NCI-H82 (cell line): ENCODE measurements around the gene RASSF7.
A peak's percentile ranks its signal among the peaks of the same experiment; 100 is the strongest.
"Not testable (repeated sequence)": the region's sequence is repeated elsewhere in the genome, so short reads cannot be mapped to it uniquely, and the experiment has no call there.

ENCODE experiments used
- DNase-seq: peaks from one replicate; lab custom pipeline; 2025; lab: John Stamatoyannopoulos, UW

RASSF7 gene, protein sequence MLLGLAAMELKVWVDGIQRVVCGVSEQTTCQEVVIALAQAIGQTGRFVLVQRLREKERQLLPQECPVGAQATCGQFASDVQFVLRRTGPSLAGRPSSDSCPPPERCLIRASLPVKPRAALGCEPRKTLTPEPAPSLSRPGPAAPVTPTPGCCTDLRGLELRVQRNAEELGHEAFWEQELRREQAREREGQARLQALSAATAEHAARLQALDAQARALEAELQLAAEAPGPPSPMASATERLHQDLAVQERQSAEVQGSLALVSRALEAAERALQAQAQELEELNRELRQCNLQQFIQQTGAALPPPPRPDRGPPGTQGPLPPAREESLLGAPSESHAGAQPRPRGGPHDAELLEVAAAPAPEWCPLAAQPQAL

DNA sequence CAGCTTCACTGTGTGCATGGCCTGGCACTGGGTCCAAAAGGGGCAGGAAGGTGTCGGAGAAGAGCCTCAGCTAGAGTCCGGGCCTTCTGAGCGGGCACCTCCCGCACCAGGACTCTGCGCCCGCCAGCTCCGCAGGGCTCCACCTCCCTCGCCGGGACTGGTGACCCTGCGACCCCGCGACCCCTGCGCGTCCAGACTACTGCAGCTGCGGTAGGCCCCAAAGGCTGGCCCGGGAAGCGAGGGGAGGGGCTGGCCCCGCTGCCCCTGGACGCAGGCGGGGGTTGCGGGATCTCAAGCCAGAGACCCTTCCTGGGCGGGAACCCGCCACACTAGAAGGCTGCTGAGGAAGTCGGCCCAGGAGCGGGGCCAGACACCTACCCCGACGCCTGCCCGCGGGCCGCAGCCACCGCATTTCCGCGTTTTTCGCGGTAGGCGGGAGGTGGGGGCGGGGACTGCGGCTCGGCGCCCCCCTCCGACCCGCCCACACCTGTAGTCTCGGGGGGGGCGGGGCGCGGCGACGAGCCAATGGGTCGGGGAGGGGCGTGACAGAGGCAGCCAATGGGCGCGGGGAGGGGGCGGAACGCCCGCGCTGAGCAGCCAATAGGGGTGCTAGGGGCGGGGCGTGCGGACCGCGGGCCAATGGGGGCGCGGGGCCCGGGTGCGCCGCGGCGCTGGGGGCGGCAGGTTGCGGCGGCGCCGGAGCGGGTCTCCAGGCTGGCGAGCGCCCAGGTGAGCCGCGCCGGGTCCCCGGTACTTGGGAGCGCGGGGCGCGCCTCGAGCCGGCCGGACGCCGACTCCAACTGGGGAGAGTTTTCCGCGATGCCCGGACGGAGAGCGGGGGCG is at the start of gene RASSF7, which contains the start of gene LMNTD2:
RASSF7 (plus strand) TSS at position 666 of the 843 bp plus-strand sequence. CDS start 799 bp downstream, outside the sequence.
LMNTD2 (minus strand) TSS at position 434 of the 843 bp plus-strand sequence; CDS start at position 412, 22 bp downstream.
- peak; percentile 94 for DNase-seq

DNA sequence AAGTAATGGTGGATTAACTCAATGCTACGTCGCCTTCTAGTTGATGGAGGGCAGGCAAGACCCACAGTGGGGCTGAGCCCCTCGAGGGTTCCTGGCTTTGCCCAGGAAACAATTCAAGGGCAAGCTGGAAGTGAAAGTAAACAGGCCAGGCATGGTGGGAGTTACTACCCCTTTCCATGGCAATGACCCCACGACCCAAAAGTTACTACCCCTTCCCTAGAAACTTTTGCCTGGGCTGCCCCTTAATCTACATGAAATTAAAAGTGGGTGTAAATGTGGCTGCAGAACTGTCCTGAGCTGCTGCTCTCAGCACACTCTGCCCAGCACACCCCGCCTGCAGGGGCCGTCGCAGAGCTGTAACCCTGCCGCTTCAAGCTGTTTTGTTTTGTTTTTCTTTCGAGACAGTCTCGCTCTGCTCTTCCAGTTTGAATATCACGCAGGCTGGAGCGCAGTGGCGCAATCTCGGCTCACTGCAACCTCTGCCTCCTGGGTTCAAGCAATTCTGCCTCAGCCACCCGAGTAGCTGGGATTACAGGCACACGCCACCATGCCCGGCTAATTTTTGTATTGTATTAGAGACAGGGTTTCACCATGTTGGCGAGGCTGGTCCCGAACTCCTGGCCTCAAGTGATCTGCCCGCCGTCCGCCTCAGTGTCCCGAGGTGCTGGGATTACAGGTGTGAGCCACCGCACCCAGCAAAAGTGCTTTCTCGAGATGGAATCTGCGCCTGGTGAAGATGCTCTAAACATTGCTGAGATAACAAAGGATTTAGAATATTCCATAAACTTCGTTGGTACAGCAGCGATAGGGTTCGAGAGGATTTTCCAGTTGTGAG is 47.8 kb upstream of the RASSF7 start:
- DNase-seq: no peak

DNA sequence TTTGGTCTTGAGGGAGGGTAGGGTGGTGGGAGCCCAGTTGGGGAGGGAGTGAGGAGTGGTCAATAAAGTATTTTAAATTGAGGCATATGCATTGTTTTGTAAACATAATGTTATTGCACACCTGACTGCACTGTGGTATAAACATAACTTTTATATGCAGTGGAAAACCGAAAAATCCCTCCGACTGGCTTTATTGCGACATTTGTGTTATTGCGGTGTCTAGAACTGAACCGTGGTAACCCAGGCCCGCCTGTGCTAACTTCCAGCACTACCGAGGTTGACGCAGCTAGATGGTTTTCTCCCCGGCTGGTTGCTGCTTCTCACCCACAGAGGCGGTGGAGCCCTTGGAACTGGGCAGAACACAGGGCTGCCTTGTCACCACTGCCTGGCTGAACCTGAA is 46.2 kb upstream of the RASSF7 start:
- no peak for DNase-seq

DNA sequence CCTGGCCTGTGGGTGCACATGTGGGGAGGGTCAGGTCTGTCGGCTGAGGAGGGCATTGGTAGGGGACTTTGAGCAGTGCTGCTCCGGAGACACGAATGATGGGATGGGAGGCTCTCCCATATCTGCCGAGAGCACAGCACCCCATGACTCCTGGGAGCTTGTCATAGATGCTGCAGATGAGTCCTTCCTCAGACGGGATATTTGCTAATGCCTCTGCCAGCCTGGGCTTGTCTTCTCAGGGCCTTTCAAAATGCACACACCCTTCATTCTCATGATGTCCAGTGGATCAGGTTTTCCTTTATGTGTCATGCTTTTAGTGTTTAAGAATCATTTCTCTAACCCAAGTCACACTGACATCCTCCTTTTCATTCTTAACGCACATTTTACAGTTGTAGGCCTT is 45.6 kb upstream of the RASSF7 start:
- DNase-seq: no peak

DNA sequence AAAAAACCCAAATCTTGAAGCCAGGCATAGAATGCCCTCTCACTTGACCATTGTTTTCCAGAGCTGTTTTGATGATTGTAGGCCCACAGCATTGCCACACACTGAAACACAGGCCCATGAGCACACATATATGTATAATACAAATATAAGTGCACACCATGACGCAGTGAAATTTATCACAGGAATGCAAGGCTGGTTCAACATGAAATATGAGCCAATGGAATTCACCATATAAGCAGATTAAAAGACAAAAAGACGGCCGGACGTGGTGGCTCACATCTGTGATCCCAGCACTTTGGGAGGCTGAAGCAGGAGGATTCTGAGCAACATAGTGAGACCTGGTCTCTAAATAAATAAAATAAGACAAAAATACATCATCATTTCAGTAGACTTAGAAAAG is 44.4 kb upstream of the RASSF7 start:
- DNase-seq: no peak

DNA sequence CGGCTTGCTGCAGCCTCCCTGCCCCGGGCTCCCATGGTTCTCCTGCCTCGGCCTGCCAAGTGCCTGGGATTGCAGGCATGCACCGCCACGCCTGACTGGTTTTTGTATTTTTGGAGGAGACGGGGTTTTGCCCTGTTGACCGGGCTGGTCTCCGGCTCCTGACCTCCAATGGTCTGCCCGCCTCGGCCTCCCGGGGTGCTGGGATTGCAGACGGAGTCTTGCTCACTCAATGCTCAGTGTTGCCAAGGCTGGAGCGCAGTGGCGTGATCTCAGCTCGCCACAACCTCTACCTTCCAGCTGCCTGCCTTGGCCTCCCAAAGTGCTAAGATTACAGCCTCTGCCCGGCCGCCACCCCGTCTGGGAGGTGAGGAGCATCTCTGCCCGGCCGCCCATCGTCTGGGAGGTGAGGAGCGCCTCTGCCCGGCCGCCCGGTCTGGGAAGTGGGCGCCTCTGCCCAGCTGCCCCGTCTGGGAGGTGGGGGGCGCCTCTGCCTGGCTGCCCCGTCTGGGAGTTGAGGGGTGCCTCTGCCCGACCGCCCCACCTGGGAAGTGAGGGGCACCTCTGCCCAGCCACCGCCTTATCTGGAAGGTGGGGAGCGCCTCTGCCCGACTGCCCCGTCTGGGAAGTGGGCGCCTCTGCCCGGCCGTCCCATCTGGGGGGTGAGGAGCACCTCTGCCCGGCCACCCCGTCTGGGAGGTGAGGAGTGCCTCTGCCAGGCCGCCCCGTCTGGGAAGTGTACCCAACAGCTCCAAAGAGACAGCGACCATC is 43.7 kb upstream of the RASSF7 start:
- not testable (repeated sequence) for DNase-seq

DNA sequence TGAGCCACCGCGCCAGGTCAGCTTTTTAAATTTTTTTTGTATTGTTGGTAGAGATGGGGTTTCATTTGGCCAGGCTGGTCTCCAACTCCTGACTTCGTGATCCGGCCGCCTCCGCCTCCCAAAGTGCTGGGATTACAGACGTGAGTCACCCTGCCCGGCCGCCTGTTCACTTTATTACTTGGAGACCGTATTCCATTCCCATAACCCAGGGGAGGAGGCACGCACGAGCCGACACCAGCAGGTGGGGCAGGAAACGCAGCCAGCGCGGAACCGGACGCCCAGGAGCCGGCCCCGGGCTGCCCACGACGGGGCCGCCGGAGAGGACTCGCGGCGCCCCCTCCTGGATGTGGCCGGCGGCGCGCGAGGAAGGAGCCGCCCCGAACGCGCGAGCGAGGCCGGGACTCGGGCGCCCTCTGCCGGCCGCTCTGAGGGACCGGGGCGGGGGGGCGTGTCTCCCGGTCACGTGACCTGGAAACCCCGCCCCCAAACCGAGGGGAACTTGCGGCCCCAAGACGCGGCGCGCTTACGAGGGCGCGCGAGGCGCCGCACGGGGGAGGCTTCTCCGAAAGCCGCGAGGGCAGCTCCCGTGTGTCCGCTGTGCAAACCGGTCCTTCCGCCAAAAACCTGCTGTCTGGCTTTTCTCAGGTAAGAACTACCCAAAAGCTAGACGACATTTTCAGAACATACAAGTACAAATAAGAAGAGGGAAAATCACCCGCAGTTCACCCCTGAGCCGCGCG is 42.1 kb upstream of the RASSF7 start:
- DNase-seq: peak; percentile 60

DNA sequence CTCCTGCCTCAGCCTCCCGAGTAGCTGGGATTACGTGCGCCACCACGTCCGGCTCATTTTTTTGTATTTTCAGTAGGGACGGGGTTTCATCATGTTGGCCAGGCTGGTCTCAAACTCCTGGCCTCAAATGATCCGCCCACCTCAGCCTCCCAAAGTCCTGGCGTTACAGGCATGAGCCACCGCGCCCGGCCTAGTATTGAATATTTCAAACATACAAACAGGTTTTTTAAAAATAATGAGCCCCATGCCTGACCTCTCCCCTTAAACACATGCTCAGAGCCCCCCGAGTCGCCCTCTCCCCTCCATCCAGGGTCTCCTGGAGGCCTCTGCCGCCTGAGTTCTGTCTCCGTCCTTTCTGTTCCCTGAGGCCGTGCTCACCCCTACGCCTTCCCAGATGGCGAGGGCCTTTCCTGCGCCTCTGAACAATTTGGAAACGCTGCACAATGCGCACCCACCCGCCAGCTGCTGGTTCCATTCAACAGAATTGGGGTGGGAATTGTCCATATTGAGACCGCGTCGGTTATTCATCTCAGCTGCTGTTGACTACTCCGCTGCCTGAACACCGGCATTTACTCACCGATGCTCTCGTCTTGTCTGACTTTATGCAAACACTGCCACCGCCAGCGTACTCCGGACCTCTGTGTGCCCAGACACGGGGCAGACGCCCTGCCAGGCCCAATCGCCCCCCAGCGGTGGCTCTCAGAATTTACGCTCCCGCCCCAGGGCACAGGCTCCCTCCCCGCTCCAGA is 40.2 kb upstream of the RASSF7 start:
- no peak for DNase-seq

DNA sequence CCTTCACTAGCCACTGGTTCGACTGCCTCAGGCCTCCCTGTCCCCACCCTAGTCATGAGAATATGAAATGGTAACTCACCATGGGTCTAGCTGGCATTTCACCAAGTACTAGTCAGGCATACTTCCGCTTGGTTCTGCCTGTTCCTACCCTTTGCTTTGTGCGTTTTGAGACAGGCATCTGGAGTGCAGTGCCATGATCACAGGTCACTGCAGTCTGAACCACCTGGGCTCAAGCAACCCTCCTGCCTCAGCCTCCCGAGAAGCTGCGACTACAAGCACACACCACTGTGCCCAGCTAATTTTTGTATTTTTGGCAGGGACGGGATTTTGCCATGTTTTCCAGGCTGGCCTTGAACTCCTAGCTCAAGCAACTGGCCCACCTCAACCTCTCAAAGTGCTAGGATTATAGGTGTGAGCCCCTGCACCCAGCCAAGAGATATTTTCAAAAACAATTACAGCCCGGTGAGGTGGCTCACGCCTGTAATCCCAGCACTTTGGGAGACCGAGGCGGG is 39.5 kb upstream of the RASSF7 start:
- no peak for DNase-seq

DNA sequence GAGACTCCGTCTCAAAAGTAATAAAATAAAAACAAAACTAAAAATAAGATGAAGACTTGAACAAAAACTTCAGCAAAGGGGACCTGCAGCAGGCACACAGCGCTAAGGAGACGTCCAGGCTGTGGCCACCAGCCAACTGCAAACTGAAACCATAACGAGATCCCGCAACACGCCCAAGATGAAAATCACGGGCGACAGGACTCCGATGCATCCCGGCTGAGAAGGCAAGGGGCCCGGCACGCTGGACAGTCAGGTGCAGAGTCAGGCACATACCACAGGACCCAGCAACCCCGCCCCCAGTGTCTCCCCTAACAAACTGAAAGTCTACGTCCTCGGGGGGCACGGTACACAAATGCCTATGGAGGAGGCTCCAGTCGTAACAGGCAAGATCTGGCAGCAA is 34.6 kb upstream of the RASSF7 start:
- DNase-seq: no peak

DNA sequence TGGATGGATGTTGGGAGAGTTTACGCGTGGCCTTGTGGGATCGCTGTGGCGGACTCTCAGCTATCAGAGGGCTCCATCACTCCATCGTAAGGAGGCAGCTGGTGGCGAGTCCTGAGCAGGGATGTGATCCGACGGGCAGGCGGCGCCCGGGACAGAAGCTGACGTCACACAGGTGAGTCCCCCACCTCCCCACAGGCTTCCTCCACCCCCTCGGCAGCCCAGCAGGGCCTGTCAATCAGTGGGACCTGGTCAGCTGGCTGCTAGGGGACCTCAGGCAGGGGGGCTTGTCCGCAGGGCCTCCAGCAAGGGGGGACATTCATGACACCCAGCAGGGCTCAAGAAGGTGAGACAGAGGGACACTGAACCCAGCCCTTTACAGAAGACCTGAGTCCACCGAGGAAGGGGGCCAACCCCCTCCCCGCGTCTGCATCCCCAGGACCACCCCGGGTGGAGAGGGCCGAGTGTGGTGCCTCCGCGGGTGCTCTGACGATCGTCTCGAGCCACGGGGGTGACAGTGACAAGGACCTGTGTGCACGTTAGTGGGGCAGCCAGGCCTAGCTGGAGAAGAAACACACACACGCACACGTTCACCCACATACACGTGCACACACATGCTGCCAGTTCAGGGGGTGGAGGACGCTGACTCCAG is 32.5 kb upstream of the RASSF7 start:
- no peak for DNase-seq

DNA sequence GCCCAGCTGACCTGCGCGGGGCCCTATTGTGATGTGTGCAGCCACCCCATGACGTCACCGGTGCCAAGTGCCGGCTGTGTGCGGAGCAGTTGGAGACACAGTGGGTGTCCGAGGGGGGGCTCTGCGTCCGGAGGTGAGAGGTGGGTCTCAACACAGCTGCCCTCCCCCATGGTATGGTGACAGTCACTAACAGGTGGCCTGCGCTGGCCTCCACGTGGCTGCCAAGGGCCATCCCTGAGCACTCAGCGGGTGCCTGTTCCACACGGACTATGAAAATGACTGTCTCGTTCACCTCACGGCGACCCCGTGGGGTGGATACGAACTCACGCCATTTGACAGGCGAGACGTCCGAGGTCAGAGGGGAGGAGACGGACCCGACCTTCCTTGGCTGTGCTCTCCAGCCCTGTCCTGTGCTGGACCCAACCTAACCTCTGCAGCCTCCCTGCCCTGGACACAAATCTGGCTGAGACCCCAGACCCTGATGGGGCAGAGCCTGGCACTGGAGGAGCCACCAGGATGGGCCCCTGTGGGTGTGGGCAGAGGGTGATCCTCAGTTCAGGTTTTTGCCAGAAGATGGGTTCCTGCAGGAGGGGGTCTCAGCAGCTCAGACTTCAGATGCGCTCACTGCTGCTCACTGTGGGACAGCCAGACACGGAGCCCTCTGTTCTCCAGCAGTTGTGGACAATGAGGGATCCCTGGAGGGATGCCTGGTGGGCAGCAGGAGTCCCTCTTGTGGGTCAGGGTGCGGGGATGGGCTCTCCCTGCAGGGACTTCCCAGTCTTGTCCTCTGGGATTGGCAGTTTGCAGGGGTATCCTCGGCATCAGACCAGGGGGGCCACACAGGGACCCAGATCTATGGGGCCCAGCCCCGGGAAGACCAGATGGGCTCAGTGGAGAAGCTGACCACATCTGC is 31.7 kb upstream of the RASSF7 start:
- DNase-seq: no peak

DNA sequence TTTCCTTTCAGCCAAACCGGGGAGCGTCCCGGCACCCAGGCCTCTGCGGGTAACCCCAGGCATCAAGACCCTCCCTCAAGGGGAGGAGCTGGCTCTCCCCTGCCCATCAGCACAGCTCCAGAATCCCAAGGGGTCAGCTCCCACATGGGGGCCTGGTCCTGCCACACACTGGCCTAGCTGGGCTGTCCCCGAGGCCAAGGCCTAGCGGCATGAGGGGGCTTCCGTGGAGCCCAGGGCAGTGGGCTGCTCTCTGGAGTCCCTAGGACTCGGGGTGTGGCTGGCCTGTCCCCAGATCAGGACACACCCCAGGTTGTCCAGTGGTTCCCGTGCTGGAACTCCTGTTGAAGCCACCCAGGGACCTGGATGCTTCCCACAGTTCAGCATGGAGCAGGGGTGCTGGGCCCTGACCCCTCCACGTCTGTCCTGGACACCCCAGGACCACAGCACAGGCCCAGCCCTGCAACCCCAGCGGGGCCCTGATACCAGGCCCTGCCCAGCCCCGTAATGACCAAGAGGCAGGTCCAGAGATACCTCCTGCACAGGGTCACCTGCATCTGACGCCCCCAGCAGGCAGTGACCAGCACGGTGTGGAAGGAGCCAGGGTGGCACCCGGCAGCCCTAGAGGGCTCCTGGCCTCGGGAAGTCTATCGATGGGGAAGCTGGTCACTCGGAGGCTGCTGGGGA is 30.9 kb upstream of the RASSF7 start:
- no peak for DNase-seq

DNA sequence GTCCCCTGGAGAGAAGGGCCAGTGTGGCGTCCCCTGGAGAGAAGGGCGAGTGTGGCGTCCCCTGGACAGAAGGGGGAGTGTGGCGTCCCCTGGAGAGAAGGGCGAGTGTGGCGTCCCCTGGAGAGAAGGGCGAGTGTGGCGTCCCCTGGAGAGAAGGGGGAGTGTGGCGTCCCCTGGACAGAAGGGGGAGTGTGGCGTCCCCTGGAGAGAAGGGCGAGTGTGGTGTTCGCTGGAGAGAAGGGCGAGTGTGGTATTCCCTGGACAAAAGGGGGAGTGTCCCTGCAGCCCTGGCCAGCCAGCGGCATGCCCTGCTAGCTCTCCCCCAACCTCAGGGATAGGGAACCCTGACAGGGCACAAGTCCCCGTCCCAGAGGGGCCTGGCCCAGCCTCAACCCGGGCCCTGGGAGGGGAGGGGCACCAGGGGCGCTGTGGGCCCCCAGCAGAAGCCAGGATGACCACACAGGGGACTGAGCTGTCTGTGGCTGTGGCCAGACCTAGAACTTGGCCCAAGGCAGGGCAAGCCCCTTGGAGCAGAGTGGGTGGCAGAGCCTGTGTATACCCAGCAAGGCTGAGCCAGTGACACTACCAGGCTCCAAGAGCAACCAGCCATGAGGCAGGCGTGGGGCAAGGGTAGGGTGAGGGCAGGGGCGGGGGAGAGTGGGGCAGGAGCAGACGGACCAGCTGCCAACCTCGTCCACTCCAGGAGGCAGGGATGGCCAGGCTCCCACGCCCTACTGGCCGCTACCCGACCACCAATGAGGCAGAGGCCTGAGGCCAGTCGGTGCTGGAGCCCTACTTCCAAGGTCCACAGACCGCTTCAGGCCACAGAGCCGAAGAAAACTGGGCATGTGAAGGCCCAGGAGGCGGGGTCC is 29.6 kb upstream of the RASSF7 start:
- DNase-seq: no peak

DNA sequence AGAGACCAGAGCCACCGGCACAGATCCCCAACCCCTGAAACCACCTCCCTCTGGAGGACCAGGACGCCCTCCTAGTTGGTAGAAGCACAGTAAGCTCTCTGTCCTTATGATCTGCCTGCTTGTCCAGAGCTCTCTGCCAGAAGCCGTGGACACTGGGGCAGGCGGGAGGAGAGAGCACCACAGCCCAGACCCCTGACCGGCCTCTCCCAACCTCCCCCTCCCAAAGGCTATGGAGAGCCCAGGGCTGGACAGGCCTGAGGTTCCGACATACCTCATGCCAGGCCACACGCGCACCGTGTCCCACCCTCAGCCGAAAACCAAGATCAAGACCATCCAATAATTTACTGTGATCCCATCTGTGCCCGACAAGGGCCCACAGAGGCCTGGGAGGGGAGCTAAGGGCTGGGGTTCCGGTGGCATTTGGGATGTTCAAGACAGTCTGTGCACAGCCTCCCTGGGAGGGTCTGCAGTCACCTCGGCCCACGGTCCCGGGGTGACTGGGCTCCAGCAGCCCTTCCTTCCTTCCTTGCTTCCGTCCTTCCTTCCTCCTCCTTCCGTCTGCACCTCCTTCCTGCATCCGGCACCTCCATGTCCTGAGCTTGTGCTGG is 28.7 kb upstream of the RASSF7 start:
- no peak for DNase-seq

DNA sequence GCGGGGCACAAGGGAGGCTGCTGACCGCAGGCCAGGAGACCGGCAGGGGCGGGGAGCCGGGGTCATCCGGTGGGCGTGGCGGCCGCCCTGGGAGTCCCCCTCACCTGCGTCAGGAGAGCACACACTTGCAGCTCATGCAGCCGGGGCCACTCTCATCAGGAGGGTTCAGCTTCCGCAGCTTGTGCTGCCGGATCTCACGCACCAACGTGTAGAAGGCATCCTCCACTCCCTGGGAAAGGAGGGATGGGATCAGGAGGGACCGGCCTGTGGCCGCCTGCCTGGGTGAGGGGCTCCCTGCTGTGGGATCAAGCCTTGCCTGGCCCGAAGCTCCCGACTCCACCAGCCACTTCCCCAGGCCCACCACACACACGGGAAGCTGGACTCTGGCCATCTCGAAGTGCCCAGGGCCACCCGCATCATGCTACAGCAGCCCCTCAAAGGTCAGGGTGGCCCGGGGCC is 28.2 kb upstream of the RASSF7 start:
- no peak for DNase-seq
